GM23338 (cell line): ENCODE results near the gene ATPAF1. TPM values are rescaled to one million over a fixed set of nuclear protein-coding genes. Genes with fewer than 3 reads are reported as not detected.
"Not testable (repeated sequence)": the region's sequence is repeated elsewhere in the genome, so short reads cannot be mapped to it uniquely, and the experiment has no call there.

Experiments
- ATAC-seq: fragments of 200-7000 bp; cut with Tn5 transposase; 3 replicates; pipeline ENCODE4 v1.9.1; 2020
- DNase-seq: peaks from one replicate; pipeline ENCODE4 v3.0.0-alpha.2; 2015; ENCODE audit warnings: low spot score
- H2AFZ ChIP-seq: fragments of 200-600 bp; sonication (generic); 2 replicates; pipeline ENCODE4 v1.8.0; 2016; ENCODE audit warnings: antibody characterized with exemption, mild to moderate bottlenecking, moderate library complexity
- H3F3A ChIP-seq: fragments of 200-600 bp; sonication (generic); replicated peaks from 2 replicates; pipeline ENCODE4 v1.8.0; 2017; ENCODE audit warnings: antibody characterized with exemption, mixed run types, low read depth
- H3K27ac ChIP-seq: fragments of 200-600 bp; sonication (generic); 2 replicates; pipeline ENCODE4 v1.6.1; 2016; ENCODE audit warnings: low read depth
- H3K27me3 ChIP-seq: fragments of 200-600 bp; sonication (generic); 2 replicates; pipeline ENCODE4 v1.8.0; 2016; ENCODE audit warnings: mild to moderate bottlenecking, mixed run types, moderate library complexity; ENCODE audit not compliant: insufficient read depth
- H3K36me3 ChIP-seq: fragments of 200-600 bp; sonication (generic); 2 replicates; pipeline ENCODE4 v1.8.0; 2016; ENCODE audit warnings: mild to moderate bottlenecking; ENCODE audit not compliant: insufficient read depth
- H3K4me1 ChIP-seq: fragments of 200-600 bp; sonication (generic); 2 replicates; pipeline ENCODE4 v1.8.0; 2016; ENCODE audit warnings: mild to moderate bottlenecking, moderate library complexity; ENCODE audit not compliant: insufficient read depth
- H3K4me2 ChIP-seq: fragments of 200-600 bp; sonication (generic); 2 replicates; pipeline ENCODE4 v1.7.1; 2017; ENCODE audit warnings: mixed run types
- H3K4me3 ChIP-seq: fragments of 200-600 bp; sonication (generic); 2 replicates; pipeline ENCODE4 v1.6.1; 2016; ENCODE audit warnings: mixed run types
- H3K79me2 ChIP-seq: fragments of 200-600 bp; sonication (generic); replicated peaks from 2 replicates; pipeline ENCODE4 v1.8.0; 2017; ENCODE audit warnings: mild to moderate bottlenecking; ENCODE audit not compliant: insufficient read depth
- H3K9me2 ChIP-seq: fragments of 200-600 bp; sonication (generic); 2 replicates; pipeline ENCODE4 v1.8.0; 2017; ENCODE audit not compliant: insufficient read depth
- H4K20me1 ChIP-seq: fragments of 200-600 bp; sonication (generic); replicated peaks from 2 replicates; pipeline ENCODE4 v1.8.0; 2017; ENCODE audit warnings: mild to moderate bottlenecking; ENCODE audit not compliant: insufficient read depth
- H3K27ac Mint-ChIP-seq: 2 replicates; pipeline ENCODE4 v1.8.0; 2020; ENCODE audit warnings: inconsistent platforms, mild to moderate bottlenecking, moderate library complexity, mixed read lengths
- H3K27me3 Mint-ChIP-seq: 3 replicates; pipeline ENCODE4 v1.8.0; 2022; ENCODE audit warnings: low read depth, mild to moderate bottlenecking, moderate library complexity, mixed read lengths, inconsistent platforms; ENCODE audit not compliant: insufficient read depth, poor library complexity
- H3K36me3 Mint-ChIP-seq: 3 replicates; pipeline ENCODE4 v1.8.0; 2021; ENCODE audit warnings: low read depth, mild to moderate bottlenecking, inconsistent platforms, moderate library complexity, mixed read lengths
- H3K4me1 Mint-ChIP-seq: 3 replicates; pipeline ENCODE4 v1.8.0; 2020; ENCODE audit warnings: mild to moderate bottlenecking, inconsistent platforms, mixed read lengths
- H3K4me3 Mint-ChIP-seq: 3 replicates; pipeline ENCODE4 v1.8.0; 2021; ENCODE audit warnings: moderate library complexity, mild to moderate bottlenecking, inconsistent platforms, mixed read lengths
- H3K9me3 Mint-ChIP-seq: 3 replicates; pipeline ENCODE4 v1.8.0; 2020; ENCODE audit warnings: moderate library complexity, mild to moderate bottlenecking, inconsistent platforms, mixed read lengths
- CREB1 ChIP-seq: fragments of 250-450 bp; sonication (Bioruptor Pico); IDR thresholded peaks from 2 replicates; pipeline ENCODE4 v1.5.0; 2020; ENCODE audit warnings: low read depth, mild to moderate bottlenecking, moderate library complexity
- CTCF ChIP-seq, 2 experiments: fragments of 200-600 bp in 1 of 2; sonication (generic) in 1 of 2; conservative IDR thresholded peaks; 2 replicates each; pipeline versions ENCODE4 v1.5.1 to v1.6.1; 2016 to 2017; ENCODE audit warnings: antibody characterized with exemption in 2 of 2, low read depth in 2 of 2, mild to moderate bottlenecking in 2 of 2, moderate library complexity in 1 of 2
- ETS1 ChIP-seq: IDR thresholded peaks from 2 replicates; pipeline ENCODE4 v1.6.1; 2016; ENCODE audit warnings: antibody characterized with exemption
- EZH2 ChIP-seq: fragments of 200-600 bp; sonication (generic); IDR thresholded peaks from one replicate; pipeline ENCODE4 v1.8.0; 2017; ENCODE audit warnings: antibody characterized with exemption, mild to moderate bottlenecking, low read depth; ENCODE audit not compliant: unreplicated experiment
- EZH2phosphoT487 ChIP-seq: fragments of 200-600 bp; sonication (generic); IDR thresholded peaks from one replicate; pipeline ENCODE4 v1.8.1; 2018; ENCODE audit warnings: antibody characterized with exemption; ENCODE audit not compliant: unreplicated experiment
- JUNB ChIP-seq: IDR thresholded peaks from one replicate; pipeline ENCODE4 v1.6.1; 2016; ENCODE audit warnings: antibody characterized with exemption; ENCODE audit not compliant: unreplicated experiment
- NANOG ChIP-seq: IDR thresholded peaks from 2 replicates; pipeline ENCODE4 v1.6.1; 2016; ENCODE audit warnings: antibody characterized with exemption, borderline replicate concordance
- POLR2AphosphoS5 ChIP-seq: IDR thresholded peaks from 2 replicates; pipeline ENCODE4 v1.6.1; 2016; ENCODE audit warnings: antibody characterized with exemption, low read depth
- REST ChIP-seq: IDR thresholded peaks from one replicate; pipeline ENCODE4 v1.6.1; 2018; ENCODE audit warnings: antibody characterized with exemption; ENCODE audit not compliant: unreplicated experiment
- STAT1 ChIP-seq: IDR thresholded peaks from one replicate; pipeline ENCODE4 v1.6.1; 2016; ENCODE audit warnings: antibody characterized with exemption; ENCODE audit not compliant: unreplicated experiment
- ZNF114 ChIP-seq: fragments of 250-450 bp; sonication (Bioruptor Pico); IDR thresholded peaks from 2 replicates; pipeline ENCODE4 v1.5.0; 2020; ENCODE audit warnings: mild to moderate bottlenecking, moderate library complexity
- ZNF331 ChIP-seq: fragments of 250-450 bp; sonication (Bioruptor Pico); IDR thresholded peaks from 2 replicates; pipeline ENCODE4 v1.5.0; 2020; ENCODE audit warnings: low read depth, mild to moderate bottlenecking, moderate library complexity
- polyA plus RNA-seq: library from polyadenylated mRNA; unstranded; fragments of >200 nt; fragmentation: Nextera tagmentation; extraction: Ambion mirVana; gene quantifications from 2 replicates; pipeline ENCODE4 v1.2.1, GENCODE V29; 2016
- total RNA-seq: library from RNA; depleted of rRNA; stranded (reverse); fragments of >200 nt; shearing (Covaris generic); gene quantifications from 2 replicates; pipeline ENCODE4 v1.2.3, GENCODE V29; 2014

The ATPAF1 gene
- total and polyA plus RNA-seq, 2 experiments from 2014 or later: 41.2 to 67.6 TPM

- H3K4me1 ChIP-seq, H3K79me2 ChIP-seq, H3K9me3 Mint-ChIP-seq, DNase-seq, H3K9me2 ChIP-seq, H3K27ac Mint-ChIP-seq, H2AFZ ChIP-seq, H3F3A ChIP-seq, H3K4me3 Mint-ChIP-seq, ATAC-seq, H3K4me2 ChIP-seq, H3K27ac ChIP-seq, H3K27me3 ChIP-seq, H3K4me3 ChIP-seq, H3K27me3 Mint-ChIP-seq, H3K4me1 Mint-ChIP-seq, H4K20me1 ChIP-seq: not testable (repeated sequence)
- H3K36me3 Mint-ChIP-seq: peaks cover 54% of the 10 kb centered on the region
- peaks cover 26% of the 10 kb centered on the region for H3K36me3 ChIP-seq
Observed at GRCh38 chr1:46654698-46655097, 13.5 kb downstream of the ATPAF1 start.

DNA sequence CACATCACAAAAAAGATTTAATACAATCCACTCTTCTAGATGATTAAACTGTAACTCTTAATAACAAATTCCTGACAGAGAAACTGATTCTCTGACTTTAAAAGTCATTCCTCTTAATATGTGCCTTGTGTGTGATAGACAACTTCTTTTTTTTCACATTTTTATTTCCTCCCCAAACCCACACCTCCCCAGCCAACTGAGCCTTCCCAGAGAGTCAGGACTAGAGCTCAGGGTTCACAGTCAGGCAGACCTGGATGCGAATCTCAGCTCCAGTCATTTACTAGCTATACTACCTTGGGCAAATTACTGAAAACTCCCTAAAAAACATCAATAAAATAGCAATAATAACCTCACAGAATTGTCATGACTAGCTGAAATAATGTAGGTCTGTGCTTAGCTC lies 14.2 kb downstream of the ATPAF1 start:
- H3K9me2 ChIP-seq: no peaks in the 10 kb centered on the region
- no peaks in the 10 kb centered on the region for H3K27me3 ChIP-seq
- peaks cover 26% of the 10 kb centered on the region for H3K36me3 ChIP-seq
- no peaks in the 10 kb centered on the region for H3K4me1 ChIP-seq
- H4K20me1 ChIP-seq: 0 out of 2 replicates have a peak, but pooled peaks cover 6% of the 10 kb centered on the region
- Mint-ChIP-seq H3K9me3 (peaks cover 15% of the 10 kb centered on the region; the same call in 2 of the 3 replicates), H3K4me1 (no peaks in the 10 kb centered on the region), H3K36me3 (peaks cover 61% of the 10 kb centered on the region), H3K27me3 (no peaks in the 10 kb centered on the region), H3K27ac (no peak overlapping the region), H3K4me3 (no peak overlapping the region)
- H3K27ac ChIP-seq: no peak overlapping the region
- no peak overlapping the region for H2AFZ ChIP-seq
- ATAC-seq (no peak), DNase-seq (no peak)
- no peak overlapping the region for H3K4me3 ChIP-seq
- no peak overlapping the region for H3K4me2 ChIP-seq
- H3K79me2 ChIP-seq: no peaks in the 10 kb centered on the region
- no peaks in the 10 kb centered on the region for H3F3A ChIP-seq
- no peak for TF ChIP-seq STAT1
- TF ChIP-seq ZNF331 (CRISPR knock-in tag): no peak
- TF ChIP-seq CTCF (conservative IDR thresholded peaks at IDR 0.05; ENCODE audit: low read depth in 2 of 2): no peak
- TF ChIP-seq CREB1 (CRISPR knock-in tag): no peak
- no peak for TF ChIP-seq ETS1
- no peak for TF ChIP-seq EZH2phosphoT487
- no peak for TF ChIP-seq ZNF114 (CRISPR knock-in tag)
- TF ChIP-seq REST: no peak
- TF ChIP-seq POLR2AphosphoS5: no peak
- no peak for TF ChIP-seq NANOG
- TF ChIP-seq EZH2: no peak
- no peak for TF ChIP-seq JUNB
